RWPE2 (cell line): ENCODE data around the gene SREK1IP1.

Experiments
- ATAC-seq: fragments of 200-7000 bp; cut with Tn5 transposase; 3 replicates; pipeline ENCODE4 v1.9.1; 2021; ENCODE audit warnings: low read depth
- DNase-seq: peaks from one replicate; pipeline ENCODE4 v3.0.0-alpha.2; 2020; ENCODE audit warnings: low spot score
- H3K27ac ChIP-seq: fragments of 450-650 bp; 2 replicates; pipeline ENCODE4 v1.5.1; 2017; ENCODE audit warnings: mild to moderate bottlenecking; ENCODE audit not compliant: poor library complexity, severe bottlenecking
- H3K27me3 ChIP-seq: fragments of 250-450 bp; sonication (Bioruptor Pico); 2 replicates; pipeline ENCODE4 v1.5.1; 2021; ENCODE audit warnings: mild to moderate bottlenecking, moderate library complexity; ENCODE audit not compliant: insufficient read depth, poor library complexity, severe bottlenecking
- H3K36me3 ChIP-seq: fragments of 250-450 bp; sonication (Bioruptor Pico); 2 replicates; pipeline ENCODE4 v1.5.1; 2020; ENCODE audit warnings: low read depth, mild to moderate bottlenecking, moderate library complexity
- H3K4me1 ChIP-seq: fragments of 250-450 bp; sonication (Bioruptor Pico); 2 replicates; pipeline ENCODE4 v1.5.1; 2021; ENCODE audit warnings: mild to moderate bottlenecking, moderate library complexity; ENCODE audit not compliant: insufficient read depth, poor library complexity, severe bottlenecking
- H3K4me3 ChIP-seq: fragments of 250-450 bp; sonication (Bioruptor Pico); 2 replicates; pipeline ENCODE4 v1.5.1; 2021; ENCODE audit warnings: mild to moderate bottlenecking, moderate library complexity; ENCODE audit not compliant: severe bottlenecking
- H3K9me3 ChIP-seq: fragments of 250-450 bp; sonication (Bioruptor Pico); 2 replicates; pipeline ENCODE4 v1.5.1; 2021; ENCODE audit warnings: mild to moderate bottlenecking, moderate library complexity; ENCODE audit not compliant: severe bottlenecking
- CTCF ChIP-seq: fragments of 450-650 bp; IDR thresholded peaks from one replicate; pipeline ENCODE4 v1.5.1; 2017; ENCODE audit warnings: mild to moderate bottlenecking, moderate library complexity; ENCODE audit not compliant: poor library complexity, severe bottlenecking

SREK1IP1 gene

GRCh38 chr5:64670277-64670676 is 98.2 kb downstream of the SREK1IP1 start:
- ATAC-seq = no peak
- no peak overlapping the region for H3K27ac ChIP-seq
- no peaks in the 10 kb centered on the region for H3K27me3 ChIP-seq
- H3K9me3 ChIP-seq = no peaks in the 10 kb centered on the region
- no peaks in the 10 kb centered on the region for H3K4me1 ChIP-seq
- DNase-seq = no peak
- TF ChIP-seq CTCF = no peak
- H3K36me3 ChIP-seq = no peaks in the 10 kb centered on the region
- H3K4me3 ChIP-seq = no peak overlapping the region
